Measurements from ENCODE around the gene FN3KRP. TPM values are rescaled to one million over a fixed set of nuclear protein-coding genes. Genes with fewer than 3 reads are reported as not detected.
A peak's percentile ranks its signal among the peaks of the same experiment; 100 is the strongest.

FN3KRP gene
- total and polyA plus RNA-seq, 2 of the 13 experiments (the other 11 are each of a cell fraction or from before 2014, with no cell fraction given), result 22.4 to 28.2 TPM

GRCh38 chr17:82740906-82741759 is 24.6 kb downstream of the FN3KRP start (continued):
- TF ChIP-seq, protein P1, sequence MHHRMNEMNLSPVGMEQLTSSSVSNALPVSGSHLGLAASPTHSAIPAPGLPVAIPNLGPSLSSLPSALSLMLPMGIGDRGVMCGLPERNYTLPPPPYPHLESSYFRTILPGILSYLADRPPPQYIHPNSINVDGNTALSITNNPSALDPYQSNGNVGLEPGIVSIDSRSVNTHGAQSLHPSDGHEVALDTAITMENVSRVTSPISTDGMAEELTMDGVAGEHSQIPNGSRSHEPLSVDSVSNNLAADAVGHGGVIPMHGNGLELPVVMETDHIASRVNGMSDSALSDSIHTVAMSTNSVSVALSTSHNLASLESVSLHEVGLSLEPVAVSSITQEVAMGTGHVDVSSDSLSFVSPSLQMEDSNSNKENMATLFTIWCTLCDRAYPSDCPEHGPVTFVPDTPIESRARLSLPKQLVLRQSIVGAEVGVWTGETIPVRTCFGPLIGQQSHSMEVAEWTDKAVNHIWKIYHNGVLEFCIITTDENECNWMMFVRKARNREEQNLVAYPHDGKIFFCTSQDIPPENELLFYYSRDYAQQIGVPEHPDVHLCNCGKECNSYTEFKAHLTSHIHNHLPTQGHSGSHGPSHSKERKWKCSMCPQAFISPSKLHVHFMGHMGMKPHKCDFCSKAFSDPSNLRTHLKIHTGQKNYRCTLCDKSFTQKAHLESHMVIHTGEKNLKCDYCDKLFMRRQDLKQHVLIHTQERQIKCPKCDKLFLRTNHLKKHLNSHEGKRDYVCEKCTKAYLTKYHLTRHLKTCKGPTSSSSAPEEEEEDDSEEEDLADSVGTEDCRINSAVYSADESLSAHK (CRISPR knock-in tag; IDR thresholded peaks at IDR 0.05; ENCODE audit: borderline replicate concordance), result no peak
- TF ChIP-seq ETV6 (CRISPR knock-in tag; conservative IDR thresholded peaks at IDR 0.05), result peak; percentile 72; the same call in 1 of the 2 replicates
- TF ChIP-seq FOSL1 (CRISPR knock-in tag; IDR thresholded peaks at IDR 0.05; ENCODE audit: borderline replicate concordance), result no peak
- no peak for TF ChIP-seq SRSF9 (IDR thresholded peaks at IDR 0.05; ENCODE audit: borderline replicate concordance, insufficient read depth, low read depth, low read length, poor library complexity, severe bottlenecking)
- TF ChIP-seq YEATS2 (CRISPR knock-in tag; IDR thresholded peaks at IDR 0.05; ENCODE audit: borderline replicate concordance), result peak; percentile 73; the same call in 1 of the 2 replicates
- no peak for TF ChIP-seq POLR2AphosphoS5 (IDR thresholded peaks at IDR 0.05; ENCODE audit: low read depth, low read length)
- no peak for TF ChIP-seq ZNF547 (CRISPR knock-in tag; IDR thresholded peaks at IDR 0.05)
- TF ChIP-seq, protein P2, sequence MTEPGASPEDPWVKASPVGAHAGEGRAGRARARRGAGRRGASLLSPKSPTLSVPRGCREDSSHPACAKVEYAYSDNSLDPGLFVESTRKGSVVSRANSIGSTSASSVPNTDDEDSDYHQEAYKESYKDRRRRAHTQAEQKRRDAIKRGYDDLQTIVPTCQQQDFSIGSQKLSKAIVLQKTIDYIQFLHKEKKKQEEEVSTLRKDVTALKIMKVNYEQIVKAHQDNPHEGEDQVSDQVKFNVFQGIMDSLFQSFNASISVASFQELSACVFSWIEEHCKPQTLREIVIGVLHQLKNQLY (CRISPR knock-in tag; IDR thresholded peaks at IDR 0.05), result peak; percentile 85
- TF ChIP-seq MAF1 (CRISPR knock-in tag; IDR thresholded peaks at IDR 0.05; ENCODE audit: borderline replicate concordance), result no peak
- TF ChIP-seq TEAD3 (CRISPR knock-in tag; optimal IDR thresholded peaks at IDR 0.05; ENCODE audit: borderline replicate concordance), result peak; percentile 99
- TF ChIP-seq HMGXB4 (CRISPR knock-in tag; IDR thresholded peaks at IDR 0.05; ENCODE audit: borderline replicate concordance in 1 of 2, low read depth in 1 of 2), result peak; percentile 58 to 70; a peak in 2 of 4 replicates
- TF ChIP-seq ZNF10 (CRISPR knock-in tag; IDR thresholded peaks at IDR 0.05; ENCODE audit: borderline replicate concordance, low read depth), result no peak
- TF ChIP-seq MXD1 (CRISPR knock-in tag; IDR thresholded peaks at IDR 0.05), result peak; percentile 27; the same call in 1 of the 2 replicates
- peak; percentile 64; the same call in 1 of the 2 replicates for TF ChIP-seq ZNF605 (CRISPR knock-in tag; IDR thresholded peaks at IDR 0.05)
- TF ChIP-seq JDP2 (CRISPR knock-in tag; IDR thresholded peaks at IDR 0.05; ENCODE audit: borderline replicate concordance), result no peak; the same call in 1 of the 2 replicates
- TF ChIP-seq CREB1 (IDR thresholded peaks at IDR 0.05), result no peak
- TF ChIP-seq CREB1 (CRISPR knock-in tag; IDR thresholded peaks at IDR 0.05), result peak; percentile 62; the same call in 1 of the 2 replicates
- TF ChIP-seq MXD3 (CRISPR knock-in tag; IDR thresholded peaks at IDR 0.05), result peak; percentile 23; the same call in 1 of the 2 replicates
- no peak for TF ChIP-seq PHB2 (IDR thresholded peaks at IDR 0.05; ENCODE audit: partially characterized antibody)
- peak; percentile 71 for TF ChIP-seq UBTF (CRISPR knock-in tag; IDR thresholded peaks at IDR 0.05)
